Neural progenitor cell (in vitro differentiated cells): ENCODE measurements around the gene IL17C.

Experiments used
- CTCF ChIP-seq: fragments of 200-600 bp; sonication (generic); IDR thresholded peaks from 2 replicates; pipeline ENCODE4 v1.5.1; 2017; ENCODE audit warnings: antibody characterized with exemption, mild to moderate bottlenecking
- EZH2 ChIP-seq: fragments of 200-600 bp; sonication (generic); IDR thresholded peaks from 2 replicates; pipeline ENCODE4 v1.6.1; 2017; ENCODE audit warnings: antibody characterized with exemption, mild to moderate bottlenecking, moderate library complexity

- TF ChIP-seq CTCF (no peak), EZH2 (no peak)
Measured at GRCh38 chr16:88650749-88651275, 12.4 kb downstream of the IL17C start, which contains the start of gene CYBA.
